ENCODE data around the gene ITGA2B. TPM values are rescaled to one million over a fixed set of nuclear protein-coding genes. Genes with fewer than 3 reads are reported as not detected.

Gene ITGA2B
- total and polyA plus RNA-seq, 2 of the 13 experiments (the other 11 are each of a cell fraction or from before 2014, with no cell fraction given) = 0.38 to 1.1 TPM

DNA sequence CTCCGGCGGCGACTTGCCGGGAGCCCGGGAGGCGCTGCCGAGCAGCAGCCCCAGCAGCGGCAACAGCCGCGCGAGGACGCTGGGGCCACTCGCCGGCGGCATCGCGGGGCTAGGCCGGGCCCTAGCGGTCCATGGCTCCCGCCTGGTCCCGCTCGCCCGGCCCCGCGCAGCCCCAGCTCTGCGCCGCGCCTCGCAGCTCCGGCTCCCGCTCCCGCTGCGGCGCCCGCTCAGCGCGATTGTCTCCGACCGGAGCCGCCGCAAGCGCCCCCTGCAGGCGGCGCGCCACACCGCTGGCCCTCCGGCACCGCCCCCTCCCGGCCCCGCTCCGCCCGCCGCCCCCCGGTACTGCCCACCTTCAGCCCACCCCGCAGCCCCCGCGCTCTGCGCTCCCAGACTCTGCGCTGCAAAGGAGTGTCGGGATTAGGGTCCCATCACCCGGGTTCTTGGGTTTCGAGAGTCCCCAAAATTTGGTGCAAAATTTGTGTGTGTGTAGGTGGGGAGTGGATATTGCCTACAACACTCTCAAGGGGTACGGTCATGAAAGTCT lies 25.8 kb downstream of the ITGA2B start, which contains the start of gene FAM171A2 (continued):
- no peak for TF ChIP-seq HMGXB3 (CRISPR knock-in tag; IDR thresholded peaks at IDR 0.05; ENCODE audit: borderline replicate concordance)
- no peak for TF ChIP-seq ZFYVE20 (CRISPR knock-in tag; IDR thresholded peaks at IDR 0.05; ENCODE audit: borderline replicate concordance, low read depth)
- TF ChIP-seq ZNF101 (CRISPR knock-in tag; IDR thresholded peaks at IDR 0.05; ENCODE audit: borderline replicate concordance, low read depth) = no peak
- TF ChIP-seq PRDM4 (CRISPR knock-in tag; IDR thresholded peaks at IDR 0.05; ENCODE audit: borderline replicate concordance) = no peak
- TF ChIP-seq ZNF253 (CRISPR knock-in tag; IDR thresholded peaks at IDR 0.05; ENCODE audit: borderline replicate concordance) = no peak
- no peak for TF ChIP-seq ZNF512B (CRISPR knock-in tag; IDR thresholded peaks at IDR 0.05; ENCODE audit: borderline replicate concordance)
- TF ChIP-seq PHF20 (CRISPR knock-in tag; IDR thresholded peaks at IDR 0.05) = no peak
- TF ChIP-seq TBL1XR1 (IDR thresholded peaks at IDR 0.05; ENCODE audit: borderline replicate concordance, low read length, partially characterized antibody) = no peak
- no peak for TF ChIP-seq ZFP36L1 (CRISPR knock-in tag; IDR thresholded peaks at IDR 0.05)
- no peak for TF ChIP-seq CEBPZ (IDR thresholded peaks at IDR 0.05; ENCODE audit: low read length)
- TF ChIP-seq KLF15 (CRISPR knock-in tag; IDR thresholded peaks at IDR 0.05; ENCODE audit: borderline replicate concordance) = no peak
